IPS-15b (cell line): ENCODE measurements around the gene GRIK5.

Source experiments
- H3K27me3 ChIP-seq: one replicate; pipeline ENCODE4 v1.6.1; 2013; ENCODE audit warnings: low read length; ENCODE audit not compliant: control insufficient read depth, insufficient read depth
- H3K36me3 ChIP-seq: one replicate; pipeline ENCODE4 v1.6.1; 2013; ENCODE audit warnings: low read length; ENCODE audit not compliant: control insufficient read depth, insufficient read depth
- H3K4me1 ChIP-seq: one replicate; pipeline ENCODE4 v1.6.1; 2013; ENCODE audit warnings: mild to moderate bottlenecking, low read length; ENCODE audit not compliant: control insufficient read depth, insufficient read depth
- H3K4me3 ChIP-seq: one replicate; pipeline ENCODE4 v1.5.1; 2013; ENCODE audit warnings: low read depth, low read length
- H3K9ac ChIP-seq: one replicate; pipeline ENCODE4 v1.6.1; 2013; ENCODE audit warnings: low read depth, mild to moderate bottlenecking, low read length
- H3K9me3 ChIP-seq: one replicate; pipeline ENCODE4 v1.6.1; 2013; ENCODE audit warnings: mild to moderate bottlenecking, low read length; ENCODE audit not compliant: control insufficient read depth, insufficient read depth

The GRIK5 gene

GRCh38 chr19:41988947-41989346 lies 81.1 kb downstream of the GRIK5 start:
- Histone ChIP-seq H3K9me3 (no peaks in the 10 kb centered on the region), H3K4me1 (peaks cover 4% of the 10 kb centered on the region), H3K9ac (no peak overlapping the region), H3K4me3 (no peak overlapping the region), H3K27me3 (peaks cover 2% of the 10 kb centered on the region), H3K36me3 (peaks cover 31% of the 10 kb centered on the region)

- Histone ChIP-seq H3K4me1 (no peaks in the 10 kb centered on the region), H3K4me3 (no peak overlapping the region), H3K36me3 (peaks cover 31% of the 10 kb centered on the region), H3K9me3 (no peaks in the 10 kb centered on the region), H3K9ac (no peak overlapping the region), H3K27me3 (no peaks in the 10 kb centered on the region)
Measured at GRCh38 chr19:41987141-41987860, 82.7 kb downstream of the GRIK5 start.

GRCh38 chr19:41984961-41985360 lies 85.0 kb downstream of the GRIK5 start:
- Histone ChIP-seq H3K9ac (no peak overlapping the region), H3K36me3 (peaks cover 31% of the 10 kb centered on the region), H3K9me3 (no peaks in the 10 kb centered on the region), H3K4me1 (no peaks in the 10 kb centered on the region), H3K4me3 (no peak overlapping the region), H3K27me3 (no peaks in the 10 kb centered on the region)

- no peaks in the 10 kb centered on the region for H3K9me3 ChIP-seq
- no peak overlapping the region for H3K4me3 ChIP-seq
- H3K4me1 ChIP-seq: no peaks in the 10 kb centered on the region
- peaks cover 25% of the 10 kb centered on the region for H3K36me3 ChIP-seq
- no peak overlapping the region for H3K9ac ChIP-seq
- H3K27me3 ChIP-seq: no peaks in the 10 kb centered on the region
Measured at GRCh38 chr19:41981724-41982123, 88.3 kb downstream of the GRIK5 start.

GRCh38 chr19:41978470-41978869 lies 91.5 kb downstream of the GRIK5 start:
- H3K9me3 ChIP-seq: no peaks in the 10 kb centered on the region
- peaks cover 22% of the 10 kb centered on the region for H3K36me3 ChIP-seq
- no peak overlapping the region for H3K9ac ChIP-seq
- H3K27me3 ChIP-seq: no peaks in the 10 kb centered on the region
- H3K4me3 ChIP-seq: no peak overlapping the region
- H3K4me1 ChIP-seq: no peaks in the 10 kb centered on the region

- H3K9me3 ChIP-seq: no peaks in the 10 kb centered on the region
- H3K4me3 ChIP-seq: no peak overlapping the region
- no peaks in the 10 kb centered on the region for H3K4me1 ChIP-seq
- H3K27me3 ChIP-seq: no peaks in the 10 kb centered on the region
- peaks cover 22% of the 10 kb centered on the region for H3K36me3 ChIP-seq
- H3K9ac ChIP-seq: no peak overlapping the region
Measured at GRCh38 chr19:41977916-41978315, 92.1 kb downstream of the GRIK5 start.

GRCh38 chr19:41974652-41975051 lies 95.4 kb downstream of the GRIK5 start:
- H3K4me3 ChIP-seq: no peak overlapping the region
- H3K9ac ChIP-seq: no peak overlapping the region
- no peaks in the 10 kb centered on the region for H3K9me3 ChIP-seq
- H3K36me3 ChIP-seq: peaks cover 24% of the 10 kb centered on the region
- no peaks in the 10 kb centered on the region for H3K27me3 ChIP-seq
- no peaks in the 10 kb centered on the region for H3K4me1 ChIP-seq

GRCh38 chr19:41971363-41971762 lies 98.6 kb downstream of the GRIK5 start:
- no peaks in the 10 kb centered on the region for H3K27me3 ChIP-seq
- no peaks in the 10 kb centered on the region for H3K4me1 ChIP-seq
- H3K4me3 ChIP-seq: no peak overlapping the region
- no peaks in the 10 kb centered on the region for H3K9me3 ChIP-seq
- H3K9ac ChIP-seq: no peak overlapping the region
- H3K36me3 ChIP-seq: peaks cover 25% of the 10 kb centered on the region

GRCh38 chr19:41969772-41970458 lies 100.1 kb downstream of the GRIK5 start:
- Histone ChIP-seq H3K27me3 (no peaks in the 10 kb centered on the region), H3K9ac (no peak overlapping the region), H3K4me1 (no peaks in the 10 kb centered on the region), H3K9me3 (no peaks in the 10 kb centered on the region), H3K4me3 (no peak overlapping the region), H3K36me3 (peaks cover 20% of the 10 kb centered on the region)

- Histone ChIP-seq H3K9me3 (no peaks in the 10 kb centered on the region), H3K36me3 (peaks cover 14% of the 10 kb centered on the region), H3K4me1 (no peaks in the 10 kb centered on the region), H3K4me3 (no peak overlapping the region), H3K27me3 (no peaks in the 10 kb centered on the region), H3K9ac (no peak overlapping the region)
Measured at GRCh38 chr19:41968751-41969595, 101.0 kb downstream of the GRIK5 start.

GRCh38 chr19:41967054-41967783 lies 102.8 kb downstream of the GRIK5 start:
- Histone ChIP-seq H3K9me3 (no peaks in the 10 kb centered on the region), H3K4me1 (no peaks in the 10 kb centered on the region), H3K27me3 (no peaks in the 10 kb centered on the region), H3K4me3 (no peak overlapping the region), H3K9ac (no peak overlapping the region), H3K36me3 (peaks cover 14% of the 10 kb centered on the region)
